ENCODE measurements around the gene YTHDF1. TPM values are rescaled to one million over a fixed set of nuclear protein-coding genes. Genes with fewer than 3 reads are reported as not detected.

Gene YTHDF1
- total RNA-seq, 1 donor from 2014 or later = 20.4 TPM

DNA sequence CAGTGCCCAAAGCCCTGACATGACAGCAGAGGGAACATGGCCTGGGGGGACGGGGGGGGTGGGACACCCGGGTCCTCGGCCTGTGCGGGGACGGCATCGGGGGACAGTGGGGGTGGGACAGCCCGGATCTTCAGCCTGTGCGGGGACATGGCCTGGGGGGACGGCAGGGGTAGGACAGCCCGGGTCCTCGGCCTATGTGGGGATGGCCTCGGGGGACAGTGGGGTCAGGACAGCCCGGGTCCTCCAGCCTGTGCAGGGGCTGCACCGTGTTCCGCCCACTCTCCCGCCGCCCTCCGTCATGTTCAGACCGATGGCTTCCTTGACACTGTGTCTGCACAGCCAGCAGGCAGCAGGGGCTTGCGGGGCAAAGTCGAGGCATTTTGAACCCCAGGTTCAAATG, 26.8 kb upstream of the YTHDF1 start:
- TF ChIP-seq CTCF (conservative IDR thresholded peaks at IDR 0.05; ENCODE audit: low read depth, low read length) = no peak
- no peak for DNase-seq (ENCODE audit: low read depth)
- no peak overlapping the region for H3K4me3 ChIP-seq (ENCODE audit: low read depth, low read length)

DNA sequence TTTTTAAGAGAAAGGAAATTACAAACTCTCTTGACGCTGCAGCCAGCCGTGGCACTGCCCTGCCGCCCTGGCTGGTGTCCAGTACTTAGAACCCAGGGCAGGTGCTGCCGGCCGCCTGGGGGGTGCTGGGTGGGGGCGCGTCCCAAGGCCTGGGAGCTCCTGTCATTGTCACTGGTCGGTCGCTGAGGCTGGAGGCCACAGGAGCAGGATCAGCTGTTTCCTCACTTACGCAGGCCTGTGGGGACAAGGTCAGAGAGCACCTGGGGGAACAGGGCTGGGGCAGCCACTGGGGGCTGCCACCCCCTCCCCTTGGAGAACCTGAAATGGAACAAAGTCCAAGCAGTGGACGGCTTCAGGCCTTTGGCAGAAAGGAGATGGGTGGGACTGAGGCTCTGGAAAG, 25.3 kb upstream of the YTHDF1 start:
- no peak for TF ChIP-seq CTCF (conservative IDR thresholded peaks at IDR 0.05; ENCODE audit: low read depth, low read length)
- DNase-seq (ENCODE audit: low read depth) = no peak
- H3K4me3 ChIP-seq (ENCODE audit: low read depth, low read length) = no peak overlapping the region

DNA sequence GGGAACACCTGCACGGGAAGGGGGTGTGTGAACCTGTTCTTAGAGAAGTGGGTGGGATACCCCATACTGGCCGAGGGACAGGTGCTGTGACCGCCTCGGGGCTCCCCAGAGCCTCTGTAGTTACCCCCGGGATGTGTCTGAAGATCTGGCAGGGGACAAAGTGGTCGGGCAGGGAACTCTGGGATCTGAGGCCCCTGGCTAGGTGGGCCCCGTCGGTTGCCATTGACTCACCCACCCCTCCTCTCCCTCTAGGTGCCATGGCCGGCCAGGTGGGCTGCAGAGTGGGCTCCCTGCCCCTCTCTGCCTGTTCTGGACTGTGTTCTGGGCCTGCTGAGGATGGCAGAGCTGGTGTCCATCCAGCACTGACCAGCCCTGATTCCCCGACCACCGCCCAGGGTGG, 24.1 kb upstream of the YTHDF1 start:
- H3K4me3 ChIP-seq (ENCODE audit: low read depth, low read length) = no peak overlapping the region
- DNase-seq (ENCODE audit: low read depth) = no peak
- TF ChIP-seq CTCF (conservative IDR thresholded peaks at IDR 0.05; ENCODE audit: low read depth, low read length) = no peak

DNA sequence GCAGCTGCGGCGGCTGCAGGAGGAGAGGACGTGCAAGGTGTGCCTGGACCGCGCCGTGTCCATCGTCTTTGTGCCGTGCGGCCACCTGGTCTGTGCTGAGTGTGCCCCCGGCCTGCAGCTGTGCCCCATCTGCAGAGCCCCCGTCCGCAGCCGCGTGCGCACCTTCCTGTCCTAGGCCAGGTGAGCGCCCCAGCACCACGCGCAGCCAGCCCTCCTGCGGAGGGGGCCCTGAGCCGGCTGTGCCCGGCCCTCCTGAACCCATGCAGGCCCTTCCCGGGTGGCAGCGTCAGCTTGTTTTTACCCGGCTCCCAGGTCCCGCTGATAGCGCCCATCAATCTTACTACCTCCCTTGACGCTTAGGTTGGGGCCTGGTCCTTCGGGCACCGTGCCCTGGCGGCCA, 23.5 kb upstream of the YTHDF1 start:
- no peak overlapping the region for H3K4me3 ChIP-seq (ENCODE audit: low read depth, low read length)
- DNase-seq (ENCODE audit: low read depth) = no peak
- no peak for TF ChIP-seq CTCF (conservative IDR thresholded peaks at IDR 0.05; ENCODE audit: low read depth, low read length)

DNA sequence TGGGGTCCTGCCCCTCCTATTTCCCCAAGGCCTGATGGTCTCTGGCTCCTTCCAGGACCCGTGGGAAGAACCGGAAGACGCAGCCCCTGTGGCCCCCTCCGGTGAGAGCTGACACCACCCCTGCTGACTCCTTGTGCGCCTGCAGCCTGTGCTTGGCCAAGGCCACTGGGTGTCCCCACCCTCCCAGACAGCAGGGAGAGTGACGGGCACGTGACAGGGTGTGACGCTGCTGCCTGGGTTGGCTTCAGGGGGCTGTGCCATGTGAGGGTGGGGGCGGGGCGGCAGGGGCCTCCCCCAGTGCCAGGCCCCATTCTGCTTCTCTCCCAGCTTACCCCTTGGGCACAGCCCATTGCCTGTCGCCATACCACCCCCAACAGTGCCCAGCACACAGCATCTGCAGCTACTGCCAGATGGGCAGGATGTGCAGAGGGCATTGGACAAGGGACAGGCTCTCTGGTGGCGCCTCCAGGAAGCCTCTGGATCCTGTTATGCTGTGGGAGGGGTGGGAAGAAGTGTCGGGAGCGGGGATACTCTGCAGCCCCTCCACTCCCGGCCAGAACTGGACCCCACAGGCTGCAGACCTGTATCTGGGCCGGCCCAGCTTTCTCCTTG, 22.7 kb upstream of the YTHDF1 start:
- TF ChIP-seq CTCF (conservative IDR thresholded peaks at IDR 0.05; ENCODE audit: low read depth, low read length) = no peak
- no peak for DNase-seq (ENCODE audit: low read depth)
- H3K4me3 ChIP-seq (ENCODE audit: low read depth, low read length) = no peak overlapping the region

DNA sequence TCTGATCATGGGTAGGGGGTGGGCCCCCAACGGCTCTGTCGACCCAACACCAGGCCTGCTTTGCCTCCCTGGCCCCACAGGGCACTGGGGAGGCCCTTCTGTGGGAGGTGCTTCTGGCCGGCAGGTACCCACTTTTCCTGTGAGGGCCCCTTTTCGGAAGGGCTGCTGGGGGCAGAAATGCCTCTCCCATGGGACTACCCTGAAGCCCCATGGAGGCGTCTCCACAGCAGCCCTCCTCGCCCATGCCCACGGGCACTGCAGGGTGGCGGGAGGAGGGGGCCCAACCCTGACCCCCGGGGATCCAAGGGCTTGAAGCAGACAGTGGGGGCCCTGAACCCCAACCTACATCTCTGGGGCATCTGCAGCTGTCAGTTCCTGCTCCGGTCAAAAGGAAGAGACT, 22.1 kb upstream of the YTHDF1 start:
- TF ChIP-seq CTCF (conservative IDR thresholded peaks at IDR 0.05; ENCODE audit: low read depth, low read length) = no peak
- DNase-seq (ENCODE audit: low read depth) = no peak
- H3K4me3 ChIP-seq (ENCODE audit: low read depth, low read length) = no peak overlapping the region

GRCh38 chr20:63236116-63236837, 20.3 kb upstream of the YTHDF1 start:
- no peak overlapping the region for H3K4me3 ChIP-seq (ENCODE audit: low read depth, low read length)
- TF ChIP-seq CTCF (conservative IDR thresholded peaks at IDR 0.05; ENCODE audit: low read depth, low read length) = no peak
- DNase-seq (ENCODE audit: low read depth) = no peak

Measured in epithelial cell of proximal tubule (primary cell).